Keratinocyte (primary cell): ENCODE data around the gene FADS3.

Source experiments
- CTCF ChIP-seq, 3 experiments: IDR thresholded peaks in 1 of 3; conservative IDR thresholded peaks in 1 of 3; optimal IDR thresholded peaks in 1 of 3; 2 replicates in 2 of 3; 3 replicates in 1 of 3; pipeline versions ENCODE3 to v1.5.1; 2011; ENCODE audit warnings: low read length in 3 of 3, mild to moderate bottlenecking in 3 of 3, moderate library complexity in 2 of 3, control low read depth in 1 of 3, inconsistent platforms in 1 of 3; ENCODE audit not compliant: insufficient read depth in 2 of 3; ENCODE audit errors: extremely low read depth in 1 of 3
- EZH2 ChIP-seq: IDR thresholded peaks from one replicate; pipeline ENCODE4 v1.6.1; 2012; ENCODE audit warnings: inconsistent platforms, mild to moderate bottlenecking, low read length, moderate library complexity

DNA sequence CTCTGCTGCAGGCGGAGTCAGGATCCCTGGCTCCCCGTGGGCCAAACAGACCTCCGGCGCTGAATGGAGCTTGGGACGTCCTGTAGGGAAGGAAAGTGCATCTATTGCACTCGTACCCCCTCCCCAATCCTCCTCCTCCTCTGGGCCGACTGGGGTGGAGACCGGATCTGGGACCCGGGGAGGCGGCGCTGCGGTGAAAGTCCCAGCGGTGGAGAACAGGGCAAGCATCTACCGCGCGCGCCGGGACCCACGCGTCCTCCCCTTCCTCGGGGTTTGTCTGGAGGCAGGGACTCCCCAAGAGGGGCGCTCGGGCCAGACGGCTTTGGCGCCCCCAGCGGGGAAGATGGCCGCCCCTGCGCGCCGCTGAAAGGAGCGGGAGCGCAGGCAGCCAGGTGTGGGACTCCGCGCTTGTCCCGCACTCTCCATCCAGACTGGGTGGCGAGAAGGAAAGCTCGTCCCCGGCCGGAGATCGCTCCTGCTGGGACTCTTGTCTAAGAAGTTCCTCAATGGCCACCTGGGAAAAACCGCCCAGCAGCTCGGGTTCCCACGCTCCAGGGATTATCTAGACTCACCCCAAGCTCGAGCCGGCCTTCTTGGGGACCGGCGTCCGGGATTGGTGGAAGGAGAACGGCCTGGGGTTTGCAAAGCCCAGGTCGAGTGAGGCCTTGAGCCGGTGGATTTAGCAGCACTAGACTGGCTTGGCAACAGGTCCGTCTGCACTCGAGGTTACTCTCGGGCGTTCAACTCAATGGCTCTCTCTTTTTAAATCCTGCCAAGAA, 62.5 kb downstream of the FADS3 start:
- TF ChIP-seq CTCF (optimal IDR thresholded peaks at IDR 0.05 in 1 of 3, IDR thresholded peaks at IDR 0.05 in 1 of 3, conservative IDR thresholded peaks at IDR 0.05 in 1 of 3; ENCODE audit: extremely low read depth in 1 of 3, insufficient read depth in 2 of 3, low read length in 3 of 3) (peak; percentile 30 to 52 (median 44)), EZH2 (no peak)
